ENCODE results near the gene MRGPRG. TPM values are rescaled to one million over a fixed set of nuclear protein-coding genes. Genes with fewer than 3 reads are reported as not detected.

The MRGPRG gene
- total RNA-seq, 1 donor from 2014 or later, result not detected

DNA sequence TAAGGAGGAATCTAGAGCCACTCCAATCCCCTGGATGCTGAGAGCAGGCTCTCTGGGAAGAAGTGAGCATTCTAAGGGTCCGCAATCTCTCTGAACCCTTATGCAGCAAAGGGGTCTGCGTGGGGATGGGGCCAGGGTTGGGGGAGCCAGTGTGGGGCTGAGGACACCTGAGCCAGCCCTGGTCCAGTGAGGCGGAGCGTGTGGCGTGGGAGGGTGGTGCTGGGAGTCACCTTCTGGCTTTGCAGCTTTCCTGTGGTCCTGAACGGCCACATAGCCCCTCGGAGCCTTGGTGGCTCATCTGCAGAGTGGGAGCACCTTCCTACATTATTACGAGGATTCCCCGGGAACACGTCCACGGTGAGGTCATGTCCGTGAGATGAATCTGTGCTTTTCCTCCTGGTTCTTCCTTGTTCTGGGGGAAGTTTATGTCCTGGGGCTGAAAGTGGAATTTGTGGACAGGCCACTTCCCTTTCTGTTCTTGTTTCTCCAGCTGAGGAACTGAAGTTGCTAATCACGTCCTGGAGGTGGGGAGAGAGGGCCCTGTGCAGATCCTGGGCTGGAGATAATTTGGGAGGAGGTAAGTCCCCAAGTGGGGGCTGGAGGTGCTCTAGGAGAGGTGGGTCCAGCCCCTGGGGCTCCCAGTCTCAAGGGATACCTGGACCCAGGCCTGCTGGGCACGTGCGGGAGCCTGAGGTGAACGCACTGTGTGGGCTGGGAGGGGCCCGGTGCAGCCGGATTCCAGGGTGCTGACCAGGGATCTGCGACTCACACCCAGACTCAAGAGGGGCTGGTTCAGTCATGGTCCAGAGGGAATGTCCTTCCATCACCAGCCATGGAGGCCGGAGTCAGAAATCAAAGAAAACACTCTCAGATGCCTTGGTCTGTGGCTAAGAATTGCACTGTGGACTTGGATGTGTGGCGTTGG lies 7.5 kb upstream of the MRGPRG start:
- DNase-seq (ENCODE audit: low spot score), result no peak

DNA sequence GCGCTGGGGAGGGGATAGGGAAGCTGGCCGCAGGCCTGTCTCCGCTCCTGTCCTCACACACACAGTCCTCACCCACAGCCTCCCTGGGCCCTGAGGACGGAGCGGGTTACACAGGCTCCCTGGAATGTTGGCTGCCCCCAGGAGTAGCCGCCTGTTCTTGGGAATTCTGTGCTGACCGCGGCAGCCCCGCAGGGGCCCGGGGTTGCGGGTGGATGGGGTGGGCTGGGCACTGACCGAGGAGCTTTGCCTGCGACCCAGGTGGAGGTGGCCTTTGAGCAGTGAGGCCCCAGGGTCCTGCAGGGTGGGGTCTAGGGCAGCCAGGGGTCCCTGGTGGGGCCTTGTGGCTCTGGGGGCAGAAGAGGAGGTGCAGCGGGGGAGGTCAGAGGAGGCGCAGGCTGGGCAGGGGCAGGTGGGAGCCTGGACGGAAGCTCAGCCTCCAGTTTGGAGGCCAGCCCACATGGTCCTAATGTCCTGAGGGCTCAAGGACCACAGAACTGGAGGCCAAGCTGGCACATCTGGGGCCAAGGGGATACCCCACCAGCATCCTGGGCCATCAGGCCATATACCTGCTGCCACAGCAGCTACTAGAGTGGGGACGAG lies 6.6 kb upstream of the MRGPRG start:
- no peak for DNase-seq (ENCODE audit: low spot score)

DNA sequence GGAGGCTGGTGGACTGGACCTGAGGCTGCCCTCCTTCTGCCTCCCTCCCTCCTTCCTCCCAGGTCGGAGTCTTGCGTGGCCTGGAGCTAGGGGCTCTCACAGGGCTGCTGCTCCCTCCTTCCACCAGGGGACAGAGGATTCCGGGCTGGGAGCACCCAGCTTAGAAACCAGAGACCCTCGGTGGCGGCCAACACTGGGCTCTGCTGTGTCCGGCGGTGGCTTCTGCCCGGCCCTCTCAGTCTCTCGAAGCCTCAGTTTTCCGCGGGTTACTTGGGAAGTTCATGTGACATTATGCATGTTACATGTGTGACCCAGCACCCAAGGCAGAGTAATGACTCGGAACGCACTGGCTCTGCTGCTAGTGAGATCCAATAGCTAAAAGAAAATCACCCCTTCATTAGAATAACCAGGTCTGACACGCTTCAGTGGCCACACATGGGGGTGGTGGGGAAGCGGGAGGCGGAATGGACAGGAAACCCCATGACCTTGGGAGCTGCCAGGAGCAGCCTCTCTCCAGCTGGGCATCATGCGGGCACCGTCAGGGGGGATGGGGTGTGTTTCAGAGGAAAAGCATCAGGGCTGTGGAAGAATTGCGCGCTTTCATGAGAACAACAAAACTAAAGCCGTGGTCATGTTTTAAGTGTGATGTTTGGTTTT lies 5.9 kb upstream of the MRGPRG start:
- no peak for DNase-seq (ENCODE audit: low spot score)

DNA sequence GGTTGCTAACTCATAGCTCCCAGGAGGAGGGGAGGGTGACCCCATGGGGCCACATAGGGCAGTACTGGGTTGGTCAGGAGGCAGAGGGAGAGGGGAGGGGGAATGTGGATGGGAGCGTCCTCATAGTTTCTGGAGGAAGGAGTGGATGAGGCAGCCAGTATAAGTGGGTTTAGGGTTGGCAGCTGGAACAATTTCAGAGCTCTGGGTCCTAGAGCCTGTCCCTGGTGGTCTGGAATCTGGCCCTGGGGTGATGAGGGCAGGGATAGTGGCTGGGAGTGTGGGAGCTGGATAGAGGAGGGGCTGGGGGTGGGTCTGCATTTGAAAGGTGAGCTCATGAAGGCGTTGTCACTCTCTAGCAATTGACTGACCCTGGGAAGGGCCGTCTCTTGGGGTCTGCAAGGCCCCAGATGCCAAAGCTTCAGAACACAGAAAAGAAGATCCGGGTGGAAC lies 5.3 kb upstream of the MRGPRG start:
- DNase-seq (ENCODE audit: low spot score), result peak; percentile 38

DNA sequence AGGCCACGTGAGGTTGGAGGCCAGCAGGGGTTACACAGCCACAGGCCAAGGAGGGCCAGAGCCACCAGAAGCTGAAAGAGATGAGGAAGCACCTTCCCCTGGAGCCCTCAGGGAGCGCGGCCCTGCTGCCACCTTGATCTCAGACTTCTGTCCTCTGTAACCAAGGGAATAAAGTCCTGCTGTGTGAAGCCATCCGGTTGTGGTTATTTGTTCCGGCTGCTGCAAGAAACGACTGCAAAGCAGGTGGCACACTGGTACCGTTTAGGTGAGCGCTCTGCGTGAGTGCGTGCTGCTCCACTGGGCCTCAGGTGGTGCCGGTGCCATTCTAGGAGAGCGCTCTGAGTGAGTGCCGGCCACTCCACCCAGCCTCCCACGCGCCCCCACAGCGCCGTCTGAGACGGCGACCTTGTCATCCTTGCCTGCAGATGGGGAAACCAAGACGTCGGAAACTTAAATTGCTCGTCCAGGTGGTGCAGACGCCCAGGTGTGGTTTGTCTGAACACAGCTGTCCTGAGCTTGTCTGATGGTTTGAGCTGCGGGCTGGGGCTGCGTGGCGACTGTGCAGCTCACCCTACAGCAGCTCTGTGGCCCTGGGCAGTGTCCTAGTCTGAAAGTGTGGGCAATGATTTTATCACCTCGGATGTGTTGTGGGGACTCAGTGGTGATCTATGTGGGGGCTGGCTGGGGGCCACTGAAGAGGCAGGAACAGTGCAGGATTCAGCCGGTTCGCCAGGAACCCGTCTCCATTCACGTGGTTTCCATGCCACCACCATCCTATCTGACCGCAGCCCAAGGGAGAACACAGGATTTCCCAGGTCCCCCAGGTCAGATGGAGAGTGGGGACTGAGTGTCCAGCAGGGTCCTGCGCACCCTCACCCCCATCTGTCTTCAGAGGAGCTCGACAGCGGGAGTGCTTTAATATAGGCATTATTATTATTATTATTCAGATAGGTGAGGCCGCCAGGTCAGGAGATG lies 4.6 kb upstream of the MRGPRG start:
- DNase-seq (ENCODE audit: low spot score), result peak; percentile 39

DNA sequence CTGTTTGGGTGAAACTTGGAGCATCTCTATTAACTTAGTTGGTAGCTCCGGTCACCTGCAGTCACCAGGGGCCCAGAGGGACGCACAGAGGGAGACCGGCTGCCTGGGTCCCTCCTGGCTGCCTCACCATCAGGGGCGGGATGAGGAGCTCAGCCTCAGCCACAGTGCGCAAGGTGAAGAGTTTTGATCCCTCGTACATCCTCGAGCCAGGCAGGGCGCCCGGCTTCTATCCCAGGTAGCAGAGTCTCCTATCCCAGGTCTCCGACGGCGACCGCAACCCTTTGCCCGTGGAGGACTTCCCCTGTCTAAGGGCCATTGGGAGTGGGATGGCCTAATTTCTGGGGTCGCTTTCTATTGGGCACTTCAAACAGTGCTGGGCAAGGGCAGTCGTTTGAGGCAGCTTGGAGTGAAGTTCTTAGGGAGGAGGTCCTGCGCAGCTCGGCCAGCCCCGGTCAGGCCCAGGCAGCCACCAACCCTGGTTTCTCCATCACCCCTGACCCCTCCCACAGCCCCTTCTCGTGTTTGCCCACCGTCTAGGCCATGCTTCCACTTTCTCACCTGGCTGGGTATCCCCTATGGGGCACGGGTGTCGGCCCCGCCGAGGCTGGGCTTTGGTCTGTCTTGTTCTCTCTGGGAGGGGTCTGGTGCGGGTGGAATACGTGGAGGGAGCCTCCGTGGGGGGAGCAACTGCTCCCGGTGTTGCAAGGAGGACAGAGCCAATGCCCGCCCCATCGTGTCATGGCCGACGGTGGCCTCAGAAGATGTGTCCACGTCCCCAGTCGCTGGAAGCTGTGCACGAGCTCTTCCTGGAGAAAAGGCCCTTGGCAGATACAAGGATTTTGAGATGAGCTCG lies 3.6 kb upstream of the MRGPRG start:
- peak; percentile 41 for DNase-seq (ENCODE audit: low spot score)

DNA sequence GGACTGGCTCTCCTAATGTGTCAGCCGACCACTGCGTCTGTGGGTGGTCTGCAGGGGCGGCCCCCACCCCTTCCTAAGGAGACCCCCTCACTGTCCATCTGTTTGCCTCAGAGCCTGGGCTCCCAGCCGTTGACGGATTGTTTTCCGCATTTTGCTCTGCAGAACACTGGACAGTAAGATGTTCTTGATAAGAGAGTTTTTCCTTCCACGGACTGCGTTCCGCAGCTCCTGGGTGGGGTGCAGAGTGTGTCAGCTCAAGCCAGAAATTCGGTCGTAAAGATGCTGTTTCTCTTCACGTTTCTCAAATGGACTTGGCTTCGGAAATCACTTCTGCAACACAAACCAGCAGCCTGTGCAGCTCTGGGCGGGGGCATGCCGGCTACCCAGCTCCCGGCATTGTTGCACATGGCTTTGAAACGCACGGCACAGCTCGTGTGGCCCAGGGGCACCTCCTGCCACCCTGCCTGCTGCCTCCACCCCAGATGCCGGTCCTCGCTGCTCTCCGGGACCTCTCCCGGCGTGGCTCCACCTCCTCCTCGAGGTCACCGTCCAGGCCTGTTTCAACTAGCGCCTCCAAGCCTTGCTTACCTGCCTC lies 2.9 kb upstream of the MRGPRG start:
- DNase-seq (ENCODE audit: low spot score), result peak; percentile 50

DNA sequence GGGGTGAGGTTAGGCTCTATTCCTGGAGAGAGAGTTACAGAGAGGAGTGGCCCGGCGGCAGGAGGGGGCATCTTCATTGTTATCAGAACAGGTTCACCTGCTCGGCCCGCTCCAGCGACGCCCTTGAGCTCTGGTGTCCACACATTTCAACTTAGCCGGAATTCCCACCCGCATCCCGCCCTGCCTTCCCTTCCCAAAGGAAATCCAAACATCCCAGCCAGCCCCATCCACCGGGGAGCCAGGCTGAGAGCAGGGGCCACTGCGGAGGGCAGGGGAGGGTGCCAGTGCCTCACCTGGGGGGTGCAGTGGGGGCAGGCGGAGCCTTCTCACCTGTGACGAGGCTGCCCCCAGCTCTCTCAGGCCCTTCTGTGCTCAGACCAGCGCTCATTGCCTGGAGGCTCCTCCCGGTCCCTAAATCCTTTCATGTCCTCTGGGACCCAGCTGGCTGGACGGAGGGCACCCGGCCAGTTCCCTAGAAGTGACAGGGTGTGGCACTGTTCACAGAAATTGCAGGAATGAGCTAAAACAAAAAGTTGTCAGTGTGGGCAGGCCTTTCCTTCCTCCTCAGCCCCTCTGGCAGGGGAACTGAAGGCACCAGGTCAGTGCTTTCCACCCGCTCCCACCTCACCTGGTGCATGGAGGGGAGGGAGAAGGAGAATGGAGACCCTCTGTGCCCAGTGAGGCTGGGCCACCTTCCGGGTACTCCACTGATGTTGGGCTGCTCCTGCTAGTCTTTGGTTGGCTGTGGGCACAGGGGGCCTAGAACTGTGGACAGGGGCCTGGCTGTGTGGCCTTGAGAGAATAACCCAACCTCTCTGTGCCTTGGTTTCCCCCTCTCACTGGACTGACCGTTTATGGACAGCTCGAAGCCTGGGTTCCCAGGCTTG lies 2.2 kb upstream of the MRGPRG start:
- DNase-seq (ENCODE audit: low spot score), result peak; percentile 41

DNA sequence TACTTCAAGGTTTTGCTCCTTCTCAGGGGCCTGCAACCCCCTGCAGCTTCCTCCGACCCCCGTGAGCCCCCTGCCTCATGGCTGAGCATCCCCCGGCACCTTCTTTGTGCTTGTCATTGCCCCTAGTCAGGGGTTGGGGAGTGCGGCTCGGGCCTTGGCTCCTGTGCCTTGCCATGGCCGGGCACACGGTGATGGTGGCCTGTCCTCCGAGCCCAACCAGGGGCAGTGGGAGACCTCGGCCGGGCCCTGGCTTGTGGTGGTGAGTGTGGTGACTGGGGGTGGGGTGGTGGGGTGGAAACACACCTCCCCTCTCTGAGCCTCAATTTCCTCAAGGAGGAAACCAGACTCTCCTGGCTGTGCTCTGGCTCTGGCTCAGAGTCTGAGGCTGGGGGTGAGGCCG lies 1.5 kb upstream of the MRGPRG start:
- peak; percentile 33 for DNase-seq (ENCODE audit: low spot score)

DNA sequence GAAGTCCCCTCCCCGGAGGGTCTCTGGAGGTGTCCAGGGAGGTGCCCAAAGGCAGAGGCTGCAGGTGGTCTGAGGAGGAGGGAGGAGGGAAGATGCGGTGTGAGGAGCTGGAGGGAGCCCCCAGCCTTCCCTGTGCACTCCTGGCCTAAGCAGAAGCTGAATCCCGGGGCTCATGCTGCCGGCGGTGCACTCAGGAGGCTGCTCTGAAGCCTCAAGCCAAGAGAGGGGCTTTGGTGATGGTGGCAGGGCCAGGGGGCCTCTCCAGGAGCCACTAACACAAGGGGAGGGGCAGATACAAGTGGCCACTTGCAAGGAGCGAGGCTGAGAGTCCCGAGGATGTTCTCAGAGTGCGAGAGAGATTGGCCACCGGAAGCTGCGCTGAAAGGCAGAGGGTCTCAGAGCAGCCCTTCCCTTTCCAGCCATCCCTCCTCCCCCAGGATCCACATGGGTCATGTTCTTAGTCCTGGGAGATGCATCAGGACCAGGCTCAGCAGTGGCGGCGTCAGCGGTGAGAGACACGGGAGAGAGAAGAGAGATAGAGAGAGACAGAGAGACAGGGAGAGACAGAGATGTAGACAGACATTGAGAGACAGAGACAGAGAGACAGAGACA lies 774 bp upstream of the MRGPRG start:
- peak; percentile 36 for DNase-seq (ENCODE audit: low spot score)

DNA sequence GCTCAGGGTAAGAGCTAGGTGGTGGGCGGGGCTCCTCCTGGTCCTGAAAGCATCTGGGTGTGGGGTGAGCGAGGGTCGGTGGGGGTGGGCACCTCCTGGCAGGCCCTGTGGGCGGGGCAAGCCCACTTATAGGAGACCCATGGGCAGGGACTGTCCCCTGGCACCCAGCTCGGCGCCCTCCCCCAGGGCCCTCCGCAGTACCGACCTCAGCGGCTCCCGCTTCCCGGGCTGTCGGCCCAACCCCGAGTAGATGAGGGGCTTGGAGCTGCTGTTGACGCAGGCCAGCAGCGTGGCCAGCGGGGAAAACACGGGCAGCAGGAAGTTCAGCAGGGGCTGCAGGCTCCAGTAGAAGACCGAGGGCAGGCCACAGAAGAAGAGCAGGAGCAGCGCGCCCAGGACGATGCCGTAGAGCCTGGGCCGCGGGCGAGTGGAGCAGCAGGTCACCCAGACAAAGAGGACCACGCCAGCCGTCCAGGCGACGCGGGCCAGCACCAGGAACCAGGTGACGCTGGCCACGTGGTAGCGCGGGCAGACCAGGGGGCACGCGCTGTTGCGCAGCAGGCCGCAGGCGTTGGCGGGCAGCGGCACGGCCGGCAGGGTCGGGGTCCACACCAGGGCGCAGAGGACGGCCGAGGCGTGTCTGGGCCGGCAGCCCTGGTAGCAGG lies 663 bp downstream of the MRGPRG start:
- peak; percentile 40 for DNase-seq (ENCODE audit: low spot score)

DNA sequence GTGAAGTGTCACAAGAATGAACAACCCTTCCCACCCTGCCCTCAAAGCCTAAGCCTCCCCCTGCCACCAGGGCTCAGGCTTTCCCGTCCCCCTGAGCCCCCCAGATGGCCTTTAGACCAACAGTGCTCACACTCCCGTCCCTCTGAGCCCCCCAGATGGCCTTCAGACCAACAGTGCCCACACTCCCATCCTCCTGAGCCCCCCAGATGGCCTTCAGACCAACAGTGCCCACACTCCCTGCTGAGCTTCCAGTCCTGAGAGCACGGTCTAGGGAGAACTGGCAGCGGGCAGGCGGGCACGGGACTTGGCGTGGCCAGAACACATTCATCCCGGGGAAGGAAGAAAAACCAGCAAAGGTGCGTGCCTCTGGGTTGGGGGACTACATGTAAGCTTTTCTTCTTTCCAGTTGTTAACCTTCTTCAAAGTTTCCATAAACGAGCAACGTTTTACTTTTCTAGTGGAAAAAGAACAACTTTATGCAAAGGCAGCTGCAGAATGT lies 2.5 kb downstream of the MRGPRG start:
- no peak for DNase-seq (ENCODE audit: low spot score)

DNA sequence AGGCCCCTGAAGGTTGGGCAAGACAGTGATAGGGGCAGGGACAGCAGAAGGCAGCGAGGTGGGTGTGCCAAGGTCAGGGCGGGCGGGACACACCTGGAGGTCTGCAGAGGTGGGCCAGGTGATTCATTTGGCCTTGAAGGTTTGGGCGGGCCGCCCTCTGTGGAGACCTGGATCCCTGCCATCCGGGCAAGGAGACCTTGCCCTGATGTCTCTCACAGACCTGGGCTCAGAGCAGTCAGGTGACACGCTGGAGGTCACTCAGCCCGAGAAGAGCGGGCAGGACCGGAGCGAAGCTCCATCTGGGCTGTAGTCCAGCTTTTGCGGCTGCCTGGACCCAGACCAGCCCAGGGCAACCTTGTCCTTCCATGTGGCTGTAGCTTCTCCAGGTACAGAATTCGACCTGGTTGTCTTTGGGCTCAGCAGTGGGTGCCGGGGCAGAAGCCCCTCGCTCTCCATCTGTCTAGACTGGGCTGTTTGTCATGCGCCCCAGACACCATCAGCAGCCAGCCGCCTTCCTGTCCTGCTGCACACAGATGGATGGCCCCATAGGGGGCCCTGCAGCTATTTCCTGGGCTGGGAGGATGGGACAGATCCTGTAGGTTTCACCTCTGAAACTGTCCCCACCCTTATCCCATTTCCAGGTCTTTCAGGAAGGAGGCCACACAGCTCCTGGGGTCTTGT lies 3.1 kb downstream of the MRGPRG start:
- DNase-seq (ENCODE audit: low spot score), result no peak

DNA sequence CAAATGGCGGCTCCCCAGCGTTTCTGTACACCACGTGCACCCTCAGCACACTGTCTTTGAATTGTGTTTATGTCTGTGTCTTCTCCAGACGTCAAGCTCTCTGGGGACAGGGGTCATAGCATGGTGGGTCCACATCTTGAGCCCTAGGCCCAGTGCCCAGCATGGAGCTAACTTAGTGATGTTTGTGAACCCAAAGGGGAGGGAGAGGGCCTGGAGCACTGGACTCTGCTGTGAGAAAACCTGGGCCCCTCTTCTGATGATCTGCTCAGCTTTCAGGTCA lies 4.3 kb downstream of the MRGPRG start:
- DNase-seq (ENCODE audit: low spot score), result no peak

DNA sequence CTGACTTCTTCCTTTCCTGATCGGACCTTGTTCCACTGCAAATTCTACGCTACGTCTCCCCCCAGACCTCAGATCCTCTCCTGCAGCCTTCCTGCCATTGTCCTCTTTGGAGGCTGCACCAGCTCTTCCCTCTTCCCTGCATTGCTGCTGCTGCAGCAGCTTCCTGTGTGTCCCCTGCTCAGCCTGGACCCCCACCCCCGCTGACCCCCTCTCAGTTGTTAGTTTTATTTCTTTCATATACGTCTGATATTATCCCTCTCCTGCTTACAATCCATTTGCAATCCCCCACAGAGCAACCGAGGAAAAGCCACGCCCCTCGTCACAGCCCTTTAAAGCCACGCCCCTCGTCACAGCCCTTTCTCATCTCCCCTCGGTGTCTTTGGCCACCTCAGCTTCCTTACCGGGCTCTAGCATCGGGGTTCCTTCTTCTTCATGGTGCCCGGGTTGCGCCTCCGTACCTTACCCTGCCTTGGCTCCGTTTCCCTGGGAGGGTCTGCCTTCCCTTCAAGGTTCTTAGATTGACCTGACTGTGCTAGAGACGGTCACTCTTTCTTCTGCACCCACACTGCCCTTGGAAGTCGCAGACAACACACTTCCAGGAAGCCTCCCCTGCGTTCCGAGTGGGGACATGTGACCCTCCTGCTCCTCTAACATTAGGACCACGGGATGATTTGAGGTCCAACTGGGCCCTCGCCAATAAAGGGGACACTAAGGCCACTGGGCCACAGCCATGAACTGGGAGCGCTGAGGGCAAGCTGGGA lies 4.8 kb downstream of the MRGPRG start:
- DNase-seq (ENCODE audit: low spot score), result no peak

DNA sequence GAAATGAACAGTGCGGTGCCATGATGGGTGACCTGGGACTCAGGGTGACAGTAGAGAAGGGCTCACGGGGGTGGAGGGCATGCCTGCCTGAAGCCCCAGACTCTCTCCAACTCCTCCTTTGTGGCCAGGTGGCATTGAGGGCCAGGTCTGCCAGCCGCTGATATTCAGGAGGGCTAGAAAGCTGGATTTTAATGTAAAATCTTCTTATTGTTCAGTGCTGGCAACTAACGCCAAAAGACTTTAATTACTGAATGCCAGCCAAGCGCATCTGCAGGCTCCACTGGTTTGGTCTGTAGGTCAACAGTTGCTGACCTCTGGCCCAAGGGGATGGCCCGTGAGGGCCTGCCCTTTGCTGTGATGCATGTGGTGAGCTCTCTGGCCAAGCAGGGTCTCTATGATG lies 10.3 kb downstream of the MRGPRG start:
- no peak for DNase-seq (ENCODE audit: low spot score)
